OCI-LY1 (cell line): ENCODE results near the gene PHF20.

Experiments
- H2AFZ ChIP-seq: fragments of 200-600 bp; sonication (generic), shearing (Covaris generic); 2 replicates; pipeline ENCODE4 v1.6.0; 2014; ENCODE audit warnings: antibody characterized with exemption, mild to moderate bottlenecking, low read length
- H3F3A ChIP-seq: fragments of 200-600 bp; sonication (generic), shearing (Covaris generic); 2 replicates; pipeline ENCODE4 v1.6.0; 2014; ENCODE audit warnings: mild to moderate bottlenecking, antibody characterized with exemption, low read length, moderate library complexity; ENCODE audit not compliant: insufficient read depth
- H3K27ac ChIP-seq: fragments of 200-600 bp; sonication (generic); 2 replicates; pipeline ENCODE4 v1.5.1; 2014; ENCODE audit warnings: low read length, mixed run types, mild to moderate bottlenecking, low read depth; ENCODE audit not compliant: poor library complexity, severe bottlenecking
- H3K27me3 ChIP-seq: fragments of 200-600 bp; sonication (generic); 2 replicates; pipeline ENCODE4 v1.6.0; 2014; ENCODE audit warnings: antibody characterized with exemption, mild to moderate bottlenecking, low read length, moderate library complexity; ENCODE audit not compliant: insufficient read depth
- H3K36me3 ChIP-seq: fragments of 200-600 bp; sonication (generic); 2 replicates; pipeline ENCODE4 v1.6.1; 2014; ENCODE audit warnings: mild to moderate bottlenecking, antibody characterized with exemption, low read length, moderate library complexity, mixed read lengths; ENCODE audit not compliant: insufficient read depth
- H3K4me1 ChIP-seq: fragments of 200-600 bp; sonication (generic); 2 replicates; pipeline ENCODE4 v1.5.1; 2014; ENCODE audit warnings: mild to moderate bottlenecking, low read length, moderate library complexity; ENCODE audit not compliant: insufficient read depth, severe bottlenecking
- H3K4me2 ChIP-seq: fragments of 200-600 bp; sonication (generic), shearing (Covaris generic); 2 replicates; pipeline ENCODE4 v1.6.1; 2014; ENCODE audit warnings: low read length
- H3K4me3 ChIP-seq: fragments of 200-600 bp; sonication (generic); 2 replicates; pipeline ENCODE4 v1.5.1; 2014; ENCODE audit warnings: low read length, low read depth, mild to moderate bottlenecking, mixed read lengths; ENCODE audit not compliant: poor library complexity, severe bottlenecking
- H3K79me2 ChIP-seq: fragments of 200-600 bp; shearing (Covaris generic); 2 replicates; pipeline ENCODE4 v1.6.1; 2016; ENCODE audit warnings: mixed run types, low read length, mixed read lengths; ENCODE audit not compliant: insufficient read depth
- H3K9ac ChIP-seq: fragments of 200-600 bp; sonication (generic), shearing (Covaris generic); 2 replicates; pipeline ENCODE4 v1.6.1; 2014; ENCODE audit warnings: mild to moderate bottlenecking, low read length, mixed read lengths
- H3K9me2 ChIP-seq: fragments of 200-600 bp; sonication (generic), shearing (Covaris generic); 2 replicates; pipeline ENCODE4 v1.6.1; 2014; ENCODE audit warnings: low read depth, mild to moderate bottlenecking, low read length, mixed read lengths
- H3K9me3 ChIP-seq: fragments of 200-600 bp; shearing (Covaris generic); 2 replicates; pipeline ENCODE4 v1.6.1; 2014; ENCODE audit warnings: low read length, mixed read lengths
- H4K20me1 ChIP-seq: fragments of 200-600 bp; sonication (generic), shearing (Covaris generic); 2 replicates; pipeline ENCODE4 v1.6.0; 2016; ENCODE audit warnings: mild to moderate bottlenecking, low read length; ENCODE audit not compliant: insufficient read depth
- CTCF ChIP-seq: fragments of 200-600 bp; sonication (generic), shearing (Covaris generic); IDR thresholded peaks from 2 replicates; pipeline ENCODE4 v1.5.1; 2017; ENCODE audit warnings: mild to moderate bottlenecking, antibody characterized with exemption, low read length, moderate library complexity, mixed read lengths
- EZH2 ChIP-seq: fragments of 200-600 bp; sonication (generic), shearing (Covaris generic); IDR thresholded peaks from 2 replicates; pipeline ENCODE4 v1.8.0; 2017; ENCODE audit warnings: borderline replicate concordance, mixed run types, mild to moderate bottlenecking, antibody characterized with exemption, low read length, moderate library complexity, mixed read lengths

Gene PHF20

GRCh38 chr20:35908007-35908406 is 136.2 kb downstream of the PHF20 start:
- no peak overlapping the region for H3K4me3 ChIP-seq
- no peaks in the 10 kb centered on the region for H4K20me1 ChIP-seq
- H3K4me2 ChIP-seq, result no peak overlapping the region
- H3K4me1 ChIP-seq, result no peaks in the 10 kb centered on the region
- no peaks in the 10 kb centered on the region for H3K9me2 ChIP-seq
- H3K9ac ChIP-seq, result no peak overlapping the region
- TF ChIP-seq CTCF (no peak), EZH2 (no peak)
- H3F3A ChIP-seq, result no peaks in the 10 kb centered on the region
- H3K9me3 ChIP-seq, result no peaks in the 10 kb centered on the region
- no peak overlapping the region for H3K27ac ChIP-seq
- peaks cover 42% of the 10 kb centered on the region; the same call in 1 of the 2 replicates for H3K36me3 ChIP-seq
- H3K79me2 ChIP-seq, result no peaks in the 10 kb centered on the region
- H2AFZ ChIP-seq, result no peak overlapping the region
- H3K27me3 ChIP-seq, result no peaks in the 10 kb centered on the region

- TF ChIP-seq CTCF, result no peak
- TF ChIP-seq EZH2, result no peak
- no peaks in the 10 kb centered on the region for H3K79me2 ChIP-seq
- peaks cover 43% of the 10 kb centered on the region; the same call in 1 of the 2 replicates for H3K36me3 ChIP-seq
- H3K4me2 ChIP-seq, result no peak overlapping the region
- H3K27me3 ChIP-seq, result no peaks in the 10 kb centered on the region
- no peak overlapping the region for H3K4me3 ChIP-seq
- H3K9me3 ChIP-seq, result no peaks in the 10 kb centered on the region
- no peak overlapping the region for H3K27ac ChIP-seq
- H3F3A ChIP-seq, result no peaks in the 10 kb centered on the region
- no peak overlapping the region for H3K9ac ChIP-seq
- H3K9me2 ChIP-seq, result no peaks in the 10 kb centered on the region
- no peaks in the 10 kb centered on the region for H3K4me1 ChIP-seq
- H2AFZ ChIP-seq, result no peak overlapping the region
- H4K20me1 ChIP-seq, result no peaks in the 10 kb centered on the region
Measured at GRCh38 chr20:35909176-35909575, 137.4 kb downstream of the PHF20 start.

GRCh38 chr20:35909796-35910195 is 138.0 kb downstream of the PHF20 start:
- no peaks in the 10 kb centered on the region for H3K9me2 ChIP-seq

More at GRCh38 chr20:35909796-35910195, 138.0 kb downstream of the PHF20 start:
- Histone ChIP-seq H3K36me3 (peaks cover 47% of the 10 kb centered on the region; the same call in 1 of the 2 replicates), H3F3A (no peaks in the 10 kb centered on the region), H3K79me2 (no peaks in the 10 kb centered on the region), H3K4me3 (no peak overlapping the region), H3K4me2 (no peak overlapping the region), H3K9me3 (no peaks in the 10 kb centered on the region), H3K4me1 (no peaks in the 10 kb centered on the region), H4K20me1 (no peaks in the 10 kb centered on the region), H3K9ac (no peak overlapping the region), H2AFZ (no peak overlapping the region), H3K27ac (no peak overlapping the region), H3K27me3 (no peaks in the 10 kb centered on the region)
- TF ChIP-seq CTCF (no peak), EZH2 (no peak)
